Naive B cell (primary cell): ENCODE data around the gene STIM2. TPM values are rescaled to one million over a fixed set of nuclear protein-coding genes. Genes with fewer than 3 reads are reported as not detected.
"Not testable (repeated sequence)": the region's sequence is repeated elsewhere in the genome, so short reads cannot be mapped to it uniquely, and the experiment has no call there.

ENCODE experiments used
- ATAC-seq, 2 donors: fragments of 150-1000 bp; cut with Tn5 transposase; 2 replicates each; pipeline ENCODE4 v1.10.0; 2021; ENCODE audit warnings: low read depth in 2 of 2, mild to moderate bottlenecking in 2 of 2, moderate library complexity in 2 of 2
- DNase-seq: peaks from one replicate; pipeline ENCODE4 v3.0.0; 2022
- H3K27ac Mint-ChIP-seq, 6 donors: one replicate each; pipeline ENCODE4 v1.8.0; 2020 to 2022; ENCODE audit warnings: mild to moderate bottlenecking in 6 of 6, mixed read lengths in 6 of 6, moderate library complexity in 5 of 6, inconsistent platforms in 2 of 6
- H3K27me3 Mint-ChIP-seq, 3 donors: one replicate each; pipeline ENCODE4 v1.8.0; 2021 to 2022; ENCODE audit warnings: mixed read lengths in 3 of 3, mild to moderate bottlenecking in 1 of 3
- H3K36me3 Mint-ChIP-seq, 2 donors: one replicate each; pipeline ENCODE4 v1.8.0; 2020 to 2022; ENCODE audit warnings: mixed read lengths in 2 of 2, inconsistent platforms in 1 of 2, mild to moderate bottlenecking in 1 of 2
- H3K4me1 Mint-ChIP-seq, 3 donors: one replicate each; pipeline ENCODE4 v1.8.0; 2020 to 2022; ENCODE audit warnings: mixed read lengths in 3 of 3, inconsistent platforms in 1 of 3, mild to moderate bottlenecking in 1 of 3, moderate library complexity in 1 of 3
- H3K4me3 Mint-ChIP-seq, 8 donors: one replicate each; pipeline ENCODE4 v1.8.0; 2020 to 2022; ENCODE audit warnings: mild to moderate bottlenecking in 8 of 8, mixed read lengths in 8 of 8, moderate library complexity in 8 of 8, inconsistent platforms in 2 of 8
- H3K9me3 Mint-ChIP-seq, 7 donors: one replicate each; pipeline ENCODE4 v1.8.0; 2020 to 2022; ENCODE audit warnings: mixed read lengths in 7 of 7, mild to moderate bottlenecking in 5 of 7, inconsistent platforms in 2 of 7, moderate library complexity in 1 of 7
- polyA plus RNA-seq, 6 donors: library from polyadenylated mRNA; unstranded; fragments of 300-500 nt; fragmentation: Illumina TruSeq; gene quantifications; one replicate each; pipeline ENCODE4 v1.2.3, GENCODE V29; 2021; ENCODE audit warnings: low read depth in 6 of 6

STIM2 gene
- 10 to 100 TPM; 35.5 to 63.2 (median 46.0) TPM for polyA plus RNA-seq

- DNase-seq (peak; percentile 100), ATAC-seq (peak; percentile 57 to 58)
- H3K36me3 Mint-ChIP-seq = no peaks in the 10 kb centered on the region
- peak within 1 kb of the TSS; percentile 95 to 100 (median 99) for H3K27ac Mint-ChIP-seq
- no peaks in the 10 kb centered on the region for H3K27me3 Mint-ChIP-seq
- peak within 1 kb of the TSS; percentile 95 to 100 (median 99) for H3K4me3 Mint-ChIP-seq
- peaks cover 59 to 68% (median 62%) of the 10 kb centered on the region in 3 donors for H3K4me1 Mint-ChIP-seq
- no peaks in the 10 kb centered on the region for H3K9me3 Mint-ChIP-seq
These were observed at the start of gene STIM2 for GRCh38 chr4:26860157-26860921. Gene STIM2 (plus strand): TSS chr4:26860841.

- H3K9me3 Mint-ChIP-seq, DNase-seq, ATAC-seq: not testable (repeated sequence)
- peak overlapping the region in 5 of 8 donors; percentile 7 to 82 (median 52) for H3K4me3 Mint-ChIP-seq
- H3K27ac Mint-ChIP-seq = peak overlapping the region in 1 of 6 donors; percentile 90
- H3K36me3 Mint-ChIP-seq = peaks cover 11 to 22% of the 10 kb centered on the region in 2 donors
- peaks cover 45 to 59% (median 50%) of the 10 kb centered on the region in 3 donors for H3K4me1 Mint-ChIP-seq
- peaks cover 66 to 73% (median 69%) of the 10 kb centered on the region in 3 donors for H3K27me3 Mint-ChIP-seq
These were observed 49.1 kb upstream of the STIM2 start for GRCh38 chr4:26811571-26811970.

- Mint-ChIP-seq H3K27ac (no peak overlapping the region), H3K27me3 (peaks cover 68 to 77% (median 75%) of the 10 kb centered on the region in 3 donors), H3K36me3 (peaks cover 11 to 22% of the 10 kb centered on the region in 2 donors), H3K4me1 (peaks cover 39 to 53% (median 48%) of the 10 kb centered on the region in 3 donors), H3K9me3 (peaks cover 0 to 9% (median 5%) of the 10 kb centered on the region in 7 donors), H3K4me3 (peak overlapping the region in 7 of 8 donors; percentile 3 to 82 (median 64))
- ATAC-seq (no peak), DNase-seq (no peak)
These were observed 48.5 kb upstream of the STIM2 start for GRCh38 chr4:26812049-26812714.

- no peak for DNase-seq
- peaks cover 36 to 46% (median 41%) of the 10 kb centered on the region in 3 donors for H3K4me1 Mint-ChIP-seq
- H3K9me3 Mint-ChIP-seq = peaks cover 0 to 9% (median 5%) of the 10 kb centered on the region in 7 donors
- no peak overlapping the region for H3K4me3 Mint-ChIP-seq
- no peak overlapping the region for H3K27ac Mint-ChIP-seq
- ATAC-seq = no peak
- peaks cover 65 to 82% (median 79%) of the 10 kb centered on the region in 3 donors for H3K27me3 Mint-ChIP-seq
- peaks cover 11 to 22% of the 10 kb centered on the region in 2 donors for H3K36me3 Mint-ChIP-seq
These were observed 46.9 kb upstream of the STIM2 start for GRCh38 chr4:26813698-26814097.

GRCh38 chr4:26815199-26815598, 45.4 kb upstream of the STIM2 start:
- H3K4me3 Mint-ChIP-seq = no peak overlapping the region
- ATAC-seq (no peak), DNase-seq (no peak)
- H3K9me3 Mint-ChIP-seq = peaks cover 0 to 12% (median 6%) of the 10 kb centered on the region in 7 donors
- H3K27me3 Mint-ChIP-seq = peaks cover 66 to 81% (median 79%) of the 10 kb centered on the region in 3 donors
- peaks cover 11 to 21% of the 10 kb centered on the region in 2 donors for H3K36me3 Mint-ChIP-seq
- no peak overlapping the region for H3K27ac Mint-ChIP-seq
- peaks cover 37 to 44% (median 44%) of the 10 kb centered on the region in 3 donors for H3K4me1 Mint-ChIP-seq

- DNase-seq = no peak
- H3K4me1 Mint-ChIP-seq = peaks cover 32 to 42% (median 40%) of the 10 kb centered on the region in 3 donors
- ATAC-seq = no peak
- peaks cover 0 to 17% (median 6%) of the 10 kb centered on the region in 7 donors for H3K9me3 Mint-ChIP-seq
- peaks cover 11 to 16% of the 10 kb centered on the region in 2 donors for H3K36me3 Mint-ChIP-seq
- H3K27me3 Mint-ChIP-seq = peaks cover 62 to 81% (median 77%) of the 10 kb centered on the region in 3 donors
- H3K4me3 Mint-ChIP-seq = no peak overlapping the region
- H3K27ac Mint-ChIP-seq = no peak overlapping the region
These were observed 44.9 kb upstream of the STIM2 start for GRCh38 chr4:26815706-26816105.

- Mint-ChIP-seq H3K9me3 (peaks cover 5 to 27% (median 12%) of the 10 kb centered on the region in 7 donors), H3K4me1 (peaks cover 43 to 55% (median 44%) of the 10 kb centered on the region in 3 donors), H3K27me3 (peaks cover 61 to 91% (median 77%) of the 10 kb centered on the region in 3 donors), H3K27ac (peak overlapping the region in 2 of 6 donors; percentile 7 to 11), H3K4me3 (peak overlapping the region in 3 of 8 donors; percentile 0 to 72 (median 1)), H3K36me3 (peaks cover 8 to 16% of the 10 kb centered on the region in 2 donors)
- peak; percentile 15 to 20 for ATAC-seq
- no peak for DNase-seq
These were observed 41.6 kb upstream of the STIM2 start for GRCh38 chr4:26819026-26819425.

GRCh38 chr4:26819478-26820095, 41.1 kb upstream of the STIM2 start:
- Mint-ChIP-seq H3K4me3 (peak overlapping the region in 3 of 8 donors; percentile 0 to 72 (median 1)), H3K9me3 (peaks cover 5 to 27% (median 12%) of the 10 kb centered on the region in 7 donors), H3K36me3 (peaks cover 8 to 16% of the 10 kb centered on the region in 2 donors), H3K4me1 (peaks cover 47 to 59% (median 48%) of the 10 kb centered on the region in 3 donors), H3K27me3 (peaks cover 55 to 89% (median 72%) of the 10 kb centered on the region in 3 donors), H3K27ac (peak overlapping the region in 2 of 6 donors; percentile 26 to 71)
- peak; percentile 33 to 45 for ATAC-seq
- DNase-seq = no peak

- peaks cover 45 to 66% (median 49%) of the 10 kb centered on the region in 3 donors for H3K4me1 Mint-ChIP-seq
- H3K27me3 Mint-ChIP-seq = peaks cover 49 to 82% (median 64%) of the 10 kb centered on the region in 3 donors
- no peak for ATAC-seq
- DNase-seq = no peak
- H3K9me3 Mint-ChIP-seq = peaks cover 5 to 27% (median 12%) of the 10 kb centered on the region in 7 donors
- peaks cover 4 to 9% of the 10 kb centered on the region in 2 donors for H3K36me3 Mint-ChIP-seq
- H3K27ac Mint-ChIP-seq = no peak overlapping the region
- H3K4me3 Mint-ChIP-seq = peak overlapping the region in 1 of 8 donors; percentile 17
These were observed 40.3 kb upstream of the STIM2 start for GRCh38 chr4:26820346-26820745.

GRCh38 chr4:26821031-26821430, 39.6 kb upstream of the STIM2 start:
- Mint-ChIP-seq H3K4me3 (peak overlapping the region in 1 of 8 donors; percentile 7), H3K4me1 (peaks cover 45 to 73% (median 50%) of the 10 kb centered on the region in 3 donors), H3K9me3 (peaks cover 5 to 27% (median 12%) of the 10 kb centered on the region in 7 donors), H3K27me3 (peaks cover 46 to 76% (median 59%) of the 10 kb centered on the region in 3 donors), H3K36me3 (peaks cover 4 to 8% of the 10 kb centered on the region in 2 donors), H3K27ac (peak overlapping the region in 1 of 6 donors; percentile 12)
- ATAC-seq = no peak
- no peak for DNase-seq

GRCh38 chr4:26821677-26822503, 38.8 kb upstream of the STIM2 start:
- ATAC-seq = no peak
- Mint-ChIP-seq H3K9me3 (peaks cover 5 to 27% (median 12%) of the 10 kb centered on the region in 7 donors), H3K27me3 (peaks cover 44 to 67% (median 54%) of the 10 kb centered on the region in 3 donors), H3K4me1 (peaks cover 52 to 80% (median 59%) of the 10 kb centered on the region in 3 donors), H3K4me3 (peak overlapping the region in 6 of 8 donors; percentile 72 to 88 (median 78)), H3K36me3 (peaks cover 4 to 8% of the 10 kb centered on the region in 2 donors), H3K27ac (peak overlapping the region in 4 of 6 donors; percentile 12 to 93 (median 81))
- no peak for DNase-seq

GRCh38 chr4:26822546-26822945, 38.1 kb upstream of the STIM2 start:
- peak; percentile 76 for DNase-seq
- peak; percentile 58 to 62 for ATAC-seq
- Mint-ChIP-seq H3K4me1 (peaks cover 58 to 83% (median 64%) of the 10 kb centered on the region in 3 donors), H3K27me3 (peaks cover 38 to 62% (median 47%) of the 10 kb centered on the region in 3 donors), H3K36me3 (peaks cover 4 to 8% of the 10 kb centered on the region in 2 donors), H3K9me3 (peaks cover 5 to 27% (median 12%) of the 10 kb centered on the region in 7 donors), H3K27ac (peak overlapping the region; percentile 39 to 93 (median 78)), H3K4me3 (peak overlapping the region; percentile 14 to 88 (median 78))
